Measurements from ENCODE around the gene KRTAP20-1. TPM values are rescaled to one million over a fixed set of nuclear protein-coding genes. Genes with fewer than 3 reads are reported as not detected.

KRTAP20-1 gene
- total RNA-seq, 1 experiment from 2014 or later = not detected

GRCh38 chr21:30629200-30629599, 13.0 kb downstream of the KRTAP20-1 start:
- Histone ChIP-seq H2AFZ (no peak overlapping the region), H3K36me3 (ENCODE audit: low read depth) (no peaks in the 10 kb centered on the region), H3K9me3 (ENCODE audit: insufficient read depth, low read depth) (no peaks in the 10 kb centered on the region), H3K27ac (no peak overlapping the region), H4K20me1 (ENCODE audit: insufficient read depth) (no peaks in the 10 kb centered on the region), H3K4me3 (no peak overlapping the region), H3K79me2 (ENCODE audit: low read depth) (no peaks in the 10 kb centered on the region), H3K9me2 (ENCODE audit: insufficient read depth) (no peaks in the 10 kb centered on the region), H3K27me3 (ENCODE audit: insufficient read depth, low read depth) (no peaks in the 10 kb centered on the region), H3K4me2 (no peak overlapping the region), H3K4me1 (replicated peaks; ENCODE audit: insufficient read depth) (no peaks in the 10 kb centered on the region), H3F3A (ENCODE audit: insufficient read depth, low read depth) (no peaks in the 10 kb centered on the region)
- no TSS peak for BruUV-seq (replicated peaks)
- intact Hi-C loops (cut with micrococcal nuclease; ENCODE audit: unreplicated experiment) = no loop called here
- ChIA-PET POLR2A (ENCODE audit: unreplicated experiment) (no interaction called here), CTCF (no interaction called here)
- no peak for DNase-seq
- TF ChIP-seq CTCF (conservative IDR thresholded peaks at IDR 0.05) (no peak), EZH2 (IDR thresholded peaks at IDR 0.05; ENCODE audit: low read depth) (no peak)

- H3K9me2 ChIP-seq (ENCODE audit: insufficient read depth) = no peaks in the 10 kb centered on the region
- H4K20me1 ChIP-seq (ENCODE audit: insufficient read depth) = no peaks in the 10 kb centered on the region
- H3K27me3 ChIP-seq (ENCODE audit: insufficient read depth, low read depth) = no peaks in the 10 kb centered on the region
- no peak for DNase-seq
- no peak within 1 kb of the TSS for H2AFZ ChIP-seq
- H3K4me3 ChIP-seq = no peak within 1 kb of the TSS
- no TSS peak for BruUV-seq (replicated peaks)
- intact Hi-C loops (cut with micrococcal nuclease; ENCODE audit: unreplicated experiment) = no loop called here
- TF ChIP-seq EZH2 (IDR thresholded peaks at IDR 0.05; ENCODE audit: low read depth) (no peak), CTCF (conservative IDR thresholded peaks at IDR 0.05) (no peak)
- no peaks in the 10 kb centered on the region for H3K36me3 ChIP-seq (ENCODE audit: low read depth)
- H3K4me1 ChIP-seq (replicated peaks; ENCODE audit: insufficient read depth) = no peaks in the 10 kb centered on the region
- ChIA-PET POLR2A (ENCODE audit: unreplicated experiment) (no interaction called here), CTCF (no interaction called here)
- H3F3A ChIP-seq (ENCODE audit: insufficient read depth, low read depth) = no peaks in the 10 kb centered on the region
- no peak within 1 kb of the TSS for H3K27ac ChIP-seq
- no peak within 1 kb of the TSS for H3K4me2 ChIP-seq
- H3K9me3 ChIP-seq (ENCODE audit: insufficient read depth, low read depth) = no peaks in the 10 kb centered on the region
- H3K79me2 ChIP-seq (ENCODE audit: low read depth) = no peaks in the 10 kb centered on the region
Measured at GRCh38 chr21:30634906-30635305, 18.7 kb downstream of the KRTAP20-1 start, which contains the start of gene KRTAP20-2. TSS of gene KRTAP20-2 (plus strand) at chr21:30635206. CDS start at chr21:30635264, 58 bp downstream.

- Histone ChIP-seq H3K4me2 (no peak overlapping the region), H3K9me3 (ENCODE audit: insufficient read depth, low read depth) (no peaks in the 10 kb centered on the region), H3K4me1 (replicated peaks; ENCODE audit: insufficient read depth) (no peaks in the 10 kb centered on the region), H3K79me2 (ENCODE audit: low read depth) (no peaks in the 10 kb centered on the region), H3K9me2 (ENCODE audit: insufficient read depth) (no peaks in the 10 kb centered on the region), H3K36me3 (ENCODE audit: low read depth) (no peaks in the 10 kb centered on the region), H2AFZ (no peak overlapping the region), H3K4me3 (no peak overlapping the region), H3K27ac (no peak overlapping the region), H3F3A (ENCODE audit: insufficient read depth, low read depth) (no peaks in the 10 kb centered on the region), H3K27me3 (ENCODE audit: insufficient read depth, low read depth) (no peaks in the 10 kb centered on the region), H4K20me1 (ENCODE audit: insufficient read depth) (no peaks in the 10 kb centered on the region)
- no peak for DNase-seq
- TF ChIP-seq EZH2 (IDR thresholded peaks at IDR 0.05; ENCODE audit: low read depth) (no peak), CTCF (conservative IDR thresholded peaks at IDR 0.05) (no peak)
- ChIA-PET CTCF (no interaction called here), POLR2A (ENCODE audit: unreplicated experiment) (no interaction called here)
- intact Hi-C loops (cut with micrococcal nuclease; ENCODE audit: unreplicated experiment) = no loop called here
- no TSS peak for BruUV-seq (replicated peaks)
Measured at GRCh38 chr21:30638686-30639085, 22.5 kb downstream of the KRTAP20-1 start.

Measured in PC-9 (cell line).